HG03039 (cell line): ENCODE data around the gene LENG9.

ENCODE experiments used
- ATAC-seq: cut with Tn5 transposase; IDR thresholded peaks from one replicate; pipeline ENCODE4 v1.9.1; 2021; ENCODE audit warnings: mild to moderate bottlenecking, moderate library complexity; ENCODE audit not compliant: unreplicated experiment

The LENG9 gene

GRCh38 chr19:54424660-54425381 lies 38.8 kb downstream of the LENG9 start:
- ATAC-seq: no peak

DNA sequence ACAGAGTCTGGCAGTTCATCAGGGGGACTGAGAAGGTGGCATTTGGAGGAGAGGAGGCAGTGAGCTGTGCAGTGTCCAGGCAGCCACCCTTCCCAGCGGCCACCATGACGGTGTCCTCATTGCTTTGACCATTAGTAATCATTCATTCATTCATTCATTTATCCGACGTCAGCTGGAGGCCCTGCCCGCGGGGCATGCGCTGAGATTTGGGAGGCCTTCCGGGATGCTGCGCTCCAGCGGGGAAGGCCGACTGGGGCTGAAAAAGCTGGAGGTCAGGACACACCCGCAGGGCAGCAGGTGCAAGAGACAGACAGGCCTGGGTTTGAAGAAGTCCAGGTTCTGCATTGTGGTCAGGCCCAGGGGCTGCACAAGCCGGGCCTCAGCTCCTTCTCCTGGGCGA lies 39.4 kb downstream of the LENG9 start:
- no peak for ATAC-seq

DNA sequence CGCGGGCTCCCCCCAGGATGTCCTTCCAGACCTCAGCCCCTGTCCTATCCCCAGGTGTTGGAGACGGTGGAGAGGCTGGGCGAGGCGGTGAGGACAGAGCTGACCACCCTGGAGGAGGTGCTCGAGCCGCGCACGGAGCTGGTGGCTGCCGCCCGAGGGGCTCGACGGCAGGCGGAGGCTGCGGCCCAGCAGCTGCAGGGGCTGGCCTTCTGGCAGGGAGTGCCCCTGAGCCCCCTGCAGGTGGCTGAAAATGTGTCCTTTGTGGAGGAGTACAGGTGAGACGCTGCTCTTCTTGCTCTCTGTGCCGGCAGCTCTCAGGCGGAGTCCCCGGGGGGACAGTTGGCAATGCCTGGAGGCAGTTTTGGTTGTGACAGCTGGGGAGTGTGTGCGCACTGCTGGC lies 41.4 kb downstream of the LENG9 start:
- no peak for ATAC-seq

- no peak for ATAC-seq
These were observed 42.1 kb downstream of the LENG9 start for GRCh38 chr19:54421521-54421920.

GRCh38 chr19:54421169-54421516 lies 42.4 kb downstream of the LENG9 start:
- ATAC-seq: no peak

GRCh38 chr19:54420383-54421168 lies 43.0 kb downstream of the LENG9 start:
- ATAC-seq: no peak

DNA sequence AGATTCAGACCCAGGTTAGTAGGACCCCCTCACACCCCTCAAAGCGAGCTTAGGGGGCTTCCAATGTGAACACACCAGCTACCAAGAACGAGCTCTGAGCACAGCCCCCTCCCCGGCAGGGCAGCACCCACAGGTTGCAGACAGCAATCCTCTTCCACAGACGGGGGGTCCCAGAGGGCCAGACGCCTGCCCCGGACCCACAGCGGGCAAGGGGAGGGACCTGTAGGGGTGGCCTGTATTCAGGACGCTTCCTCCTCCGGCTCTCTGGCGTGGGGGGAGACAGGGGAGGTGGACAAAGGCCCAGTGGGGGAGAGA lies 43.6 kb downstream of the LENG9 start:
- ATAC-seq: no peak

DNA sequence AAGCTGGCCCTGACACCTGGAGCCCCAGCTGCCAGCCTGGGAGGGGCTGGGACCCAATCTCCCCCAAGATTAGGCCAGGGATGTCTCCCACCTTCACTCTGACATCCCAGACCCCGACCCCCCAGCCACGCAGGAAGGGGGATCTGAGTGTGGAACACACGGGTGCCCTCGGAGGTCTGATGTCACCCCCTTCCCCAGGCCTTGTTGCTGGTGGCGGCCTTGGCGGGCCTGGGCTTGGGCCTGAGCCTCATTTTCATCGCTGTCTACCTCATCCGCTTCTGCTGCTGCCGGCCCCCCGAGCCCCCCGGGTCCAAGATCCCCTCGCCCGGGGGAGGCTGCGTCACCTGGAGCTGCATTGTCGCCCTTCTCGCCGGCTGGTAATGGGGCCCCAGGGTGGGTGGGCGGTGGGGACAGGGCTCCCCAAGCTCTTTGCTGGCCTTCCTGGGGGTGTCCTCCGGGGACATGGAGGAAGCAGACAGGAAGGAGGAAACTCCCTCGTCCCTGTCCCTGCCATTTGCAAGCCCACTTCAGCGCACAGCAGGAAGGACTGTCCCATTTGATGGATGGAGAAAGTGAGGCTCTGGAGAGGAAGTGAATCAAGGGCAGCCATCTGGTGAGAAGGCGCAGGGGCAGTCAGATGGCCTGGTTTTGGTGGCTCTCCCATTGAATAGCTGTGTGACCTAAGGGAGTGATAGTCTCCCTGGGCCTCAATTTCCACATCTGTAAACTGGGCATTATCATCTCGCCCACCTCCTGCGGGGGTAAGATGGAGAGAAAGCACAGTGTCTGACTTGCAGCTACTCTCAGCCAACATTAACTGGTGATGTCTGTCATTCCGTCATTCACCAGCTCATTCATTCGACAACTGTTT lies 44.4 kb downstream of the LENG9 start:
- ATAC-seq: no peak

- ATAC-seq: no peak
These were observed 45.3 kb downstream of the LENG9 start for GRCh38 chr19:54418030-54418929.

DNA sequence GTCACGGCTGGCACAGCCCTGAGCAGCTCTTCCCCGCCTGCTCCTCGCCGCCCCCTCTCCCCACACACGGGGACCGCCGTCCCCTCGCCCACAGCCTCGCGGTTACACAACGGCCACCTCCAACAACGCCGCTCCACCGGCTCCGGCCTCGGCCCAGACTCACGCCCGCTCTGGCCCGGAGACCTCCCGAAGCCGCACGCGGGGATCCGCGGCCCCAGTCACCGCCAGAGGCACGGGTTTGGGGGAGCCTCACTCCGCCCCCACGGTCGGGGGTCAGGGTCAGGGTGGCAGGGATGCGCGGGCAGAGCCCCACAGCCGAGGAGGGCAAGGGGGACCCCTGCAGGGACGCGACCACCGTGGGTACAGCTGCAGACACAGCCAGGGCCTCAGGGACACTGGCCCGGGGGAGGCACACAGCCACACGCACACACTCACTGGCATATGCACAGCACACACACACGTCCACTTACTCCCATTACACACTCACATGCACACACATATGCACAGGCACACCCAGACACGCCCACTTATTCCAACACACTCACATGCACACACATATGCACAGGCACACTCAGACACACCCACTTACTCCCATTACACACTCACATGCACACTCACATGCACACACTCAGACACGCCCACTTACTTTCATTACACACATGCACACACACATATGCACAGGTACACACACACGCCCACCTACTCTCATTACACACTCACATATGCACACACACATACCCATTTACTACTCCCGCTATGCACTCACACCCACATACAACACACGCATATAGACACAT lies 46.7 kb downstream of the LENG9 start:
- no peak for ATAC-seq

- no peak for ATAC-seq
These were observed 47.5 kb downstream of the LENG9 start for GRCh38 chr19:54415901-54416673.

GRCh38 chr19:54415208-54415900 lies 48.2 kb downstream of the LENG9 start, which contains the start of gene TTYH1:
TTYH1 (plus strand) TSS chr19:54415464; CDS start chr19:54415553, 89 bp downstream.
- ATAC-seq: no peak

DNA sequence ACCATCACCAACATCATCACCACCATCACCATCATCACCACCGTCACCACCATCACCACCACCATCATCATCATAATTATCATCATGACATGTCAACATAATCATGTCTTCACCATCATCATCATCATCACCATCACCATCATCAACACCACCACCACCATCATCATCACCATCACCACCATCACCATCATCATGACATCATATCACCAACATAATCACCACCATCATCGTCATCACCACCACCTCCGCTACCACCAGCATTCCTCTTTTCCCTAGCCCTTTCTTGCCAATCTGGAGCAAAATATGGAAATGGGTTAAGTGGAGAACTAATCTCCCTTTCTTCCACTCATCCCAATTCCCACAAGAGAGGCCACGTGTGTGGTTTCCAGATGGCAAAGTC lies 49.4 kb downstream of the LENG9 start:
- no peak for ATAC-seq

GRCh38 chr19:54412877-54413276 lies 50.7 kb downstream of the LENG9 start:
- ATAC-seq: no peak
